Lung microvascular endothelial cell (primary cell): ENCODE results near the gene EGLN3. TPM values are rescaled to one million over a fixed set of nuclear protein-coding genes. Genes with fewer than 3 reads are reported as not detected.
"Not testable (repeated sequence)": the region's sequence is repeated elsewhere in the genome, so short reads cannot be mapped to it uniquely, and the experiment has no call there.

Experiments used
- DNase-seq, 2 donors: peaks; one replicate each; pipeline versions ENCODE4 v3.0.0 to v3.0.0-alpha.2; 2010; ENCODE audit warnings: low read depth in 2 of 2
- total RNA-seq: library from RNA; depleted of rRNA; stranded (reverse); fragments of >200 nt; gene quantifications from 2 replicates; pipeline ENCODE4 v1.2.1, GENCODE V29; 2014

The EGLN3 gene
- total RNA-seq, 1 donor from 2014 or later: 6.2 TPM

- DNase-seq: not testable (repeated sequence)
Measured at GRCh38 chr14:33962466-33962865, 11.6 kb upstream of the EGLN3 start.

GRCh38 chr14:33962016-33962415 lies 11.1 kb upstream of the EGLN3 start:
- DNase-seq: no peak

GRCh38 chr14:33959692-33960151 lies 8.8 kb upstream of the EGLN3 start:
- DNase-seq: no peak

GRCh38 chr14:33958605-33959226 lies 7.8 kb upstream of the EGLN3 start:
- DNase-seq: no peak

GRCh38 chr14:33957993-33958392 lies 7.1 kb upstream of the EGLN3 start:
- no peak for DNase-seq

- no peak for DNase-seq
Measured at GRCh38 chr14:33957299-33957698, 6.4 kb upstream of the EGLN3 start.

- no peak for DNase-seq
Measured at GRCh38 chr14:33956640-33957039, 5.8 kb upstream of the EGLN3 start.

- DNase-seq: no peak
Measured at GRCh38 chr14:33954016-33954598, 3.2 kb upstream of the EGLN3 start.

- no peak for DNase-seq
Measured at GRCh38 chr14:33952541-33952940, 1.7 kb upstream of the EGLN3 start.

GRCh38 chr14:33951183-33951840 lies 438 bp upstream of the EGLN3 start:
- no peak for DNase-seq

GRCh38 chr14:33949411-33949893 lies 1.4 kb downstream of the EGLN3 start:
- DNase-seq: no peak

GRCh38 chr14:33948869-33949408 lies 1.9 kb downstream of the EGLN3 start:
- no peak for DNase-seq

- no peak for DNase-seq
Measured at GRCh38 chr14:33948145-33948868, 2.6 kb downstream of the EGLN3 start.

- DNase-seq: no peak
Measured at GRCh38 chr14:33946679-33947476, 4.0 kb downstream of the EGLN3 start.

GRCh38 chr14:33945210-33946088 lies 5.4 kb downstream of the EGLN3 start:
- no peak for DNase-seq

- no peak for DNase-seq
Measured at GRCh38 chr14:33943096-33943883, 7.6 kb downstream of the EGLN3 start.

GRCh38 chr14:33941718-33942117 lies 9.2 kb downstream of the EGLN3 start:
- DNase-seq: no peak

GRCh38 chr14:33940561-33941011 lies 10.3 kb downstream of the EGLN3 start:
- DNase-seq: no peak
